SK-N-SH treated with all-trans-retinoic acid at 6 μM for 48 hours (cell line): ENCODE results near the gene CFAP74.

ENCODE experiments used
- ATAC-seq: fragments of 200-7000 bp; cut with Tn5 transposase; 3 replicates; pipeline ENCODE4 v1.9.1; 2020; ENCODE audit warnings: mild to moderate bottlenecking, moderate library complexity
- ARNTL ChIP-seq: fragments of 450-650 bp; formaldehyde crosslinking; IDR thresholded peaks from 2 replicates; pipeline ENCODE4 v1.5.0; 2020; ENCODE audit warnings: low read depth, mild to moderate bottlenecking, moderate library complexity, borderline replicate concordance
- BACH2 ChIP-seq: fragments of 250-450 bp; sonication (Bioruptor Pico); IDR thresholded peaks from 2 replicates; pipeline ENCODE4 v1.9.0; 2021; ENCODE audit warnings: mild to moderate bottlenecking, borderline replicate concordance
- CREB5 ChIP-seq: fragments of 250-450 bp; sonication (Bioruptor Pico); IDR thresholded peaks from 2 replicates; pipeline ENCODE4 v1.5.1; 2020; ENCODE audit warnings: low read depth, mild to moderate bottlenecking, moderate library complexity
- CSDC2 ChIP-seq: fragments of 250-450 bp; sonication (Bioruptor Pico); IDR thresholded peaks from 2 replicates; pipeline ENCODE4 v1.5.0; 2020; ENCODE audit warnings: mild to moderate bottlenecking, moderate library complexity
- CSRNP3 ChIP-seq: fragments of 250-450 bp; sonication (Bioruptor Pico); IDR thresholded peaks from 2 replicates; pipeline ENCODE4 v1.5.1; 2021; ENCODE audit warnings: mild to moderate bottlenecking, moderate library complexity
- GLIS3 ChIP-seq: fragments of 250-450 bp; sonication (Bioruptor Pico); IDR thresholded peaks from 2 replicates; pipeline ENCODE4 v1.5.0; 2020; ENCODE audit warnings: mild to moderate bottlenecking, moderate library complexity
- ISL1 ChIP-seq: fragments of 250-450 bp; sonication (Bioruptor Pico); IDR thresholded peaks from 2 replicates; pipeline ENCODE4 v2.1.2; 2022; ENCODE audit warnings: mild to moderate bottlenecking, moderate library complexity
- OSR1 ChIP-seq: fragments of 250-450 bp; sonication (Bioruptor Pico); IDR thresholded peaks from 2 replicates; pipeline ENCODE4 v1.8.0; 2022; ENCODE audit warnings: moderate library complexity, mild to moderate bottlenecking, inconsistent platforms
- PATZ1 ChIP-seq: fragments of 250-450 bp; sonication (Bioruptor Pico); IDR thresholded peaks from 2 replicates; pipeline ENCODE4 v1.8.0; 2020; ENCODE audit warnings: mild to moderate bottlenecking, moderate library complexity, borderline replicate concordance
- POU6F1 ChIP-seq: fragments of 250-450 bp; sonication (Bioruptor Pico); IDR thresholded peaks from 2 replicates; pipeline ENCODE4 v1.8.0; 2021; ENCODE audit warnings: low read depth, mild to moderate bottlenecking, moderate library complexity, borderline replicate concordance
- PPARA ChIP-seq: fragments of 250-450 bp; sonication (Bioruptor Pico); IDR thresholded peaks from 2 replicates; pipeline ENCODE4 v1.5.0; 2020; ENCODE audit warnings: mild to moderate bottlenecking, borderline replicate concordance
- SNAI2 ChIP-seq: fragments of 250-450 bp; sonication (Bioruptor Pico); IDR thresholded peaks from 2 replicates; pipeline ENCODE4 v1.5.0; 2020; ENCODE audit warnings: mild to moderate bottlenecking, moderate library complexity
- TOX ChIP-seq: fragments of 250-450 bp; sonication (Bioruptor Pico); IDR thresholded peaks from 2 replicates; pipeline ENCODE4 v1.8.0; 2021; ENCODE audit warnings: mild to moderate bottlenecking, moderate library complexity, borderline replicate concordance
- TSHZ2 ChIP-seq: fragments of 250-450 bp; sonication (Bioruptor Pico); IDR thresholded peaks from 2 replicates; pipeline ENCODE4 v1.5.0; 2020; ENCODE audit warnings: mild to moderate bottlenecking, moderate library complexity
- ZC3H10 ChIP-seq: fragments of 250-450 bp; sonication (Bioruptor Pico); IDR thresholded peaks from 2 replicates; pipeline ENCODE4 v1.5.1; 2021; ENCODE audit warnings: mild to moderate bottlenecking, moderate library complexity
- ZFP3 ChIP-seq: fragments of 250-450 bp; sonication (Bioruptor Pico); IDR thresholded peaks from 2 replicates; pipeline ENCODE4 v1.5.0; 2020; ENCODE audit warnings: mild to moderate bottlenecking, moderate library complexity
- ZFP30 ChIP-seq: fragments of 450-650 bp; formaldehyde crosslinking; IDR thresholded peaks from 2 replicates; pipeline ENCODE4 v1.5.0; 2022; ENCODE audit warnings: mild to moderate bottlenecking, moderate library complexity
- ZNF565 ChIP-seq: fragments of 450-650 bp; formaldehyde crosslinking; conservative IDR thresholded peaks from 2 replicates; pipeline ENCODE4 v1.5.0; 2020; ENCODE audit warnings: low read depth, mild to moderate bottlenecking, moderate library complexity
- ZNF70 ChIP-seq: fragments of 450-650 bp; formaldehyde crosslinking; IDR thresholded peaks from 2 replicates; pipeline ENCODE4 v1.5.0; 2020; ENCODE audit warnings: mild to moderate bottlenecking, moderate library complexity

Gene CFAP74

GRCh38 chr1:1917995-1918900, 85.3 kb downstream of the CFAP74 start:
- no peak for TF ChIP-seq BACH2 (CRISPR knock-in tag)
- no peak for ATAC-seq

- ATAC-seq = no peak
- no peak for TF ChIP-seq ZNF70 (CRISPR knock-in tag)
- TF ChIP-seq PPARA (CRISPR knock-in tag) = no peak
- TF ChIP-seq ZC3H10 = no peak
- TF ChIP-seq OSR1 (CRISPR knock-in tag) = no peak
- no peak for TF ChIP-seq ZFP3 (CRISPR knock-in tag)
- no peak for TF ChIP-seq CSRNP3 (CRISPR knock-in tag)
- TF ChIP-seq ZFP30 = no peak
- TF ChIP-seq ISL1 (CRISPR knock-in tag) = no peak
- no peak for TF ChIP-seq PATZ1 (CRISPR knock-in tag)
- no peak for TF ChIP-seq TSHZ2 (CRISPR knock-in tag)
- TF ChIP-seq CSDC2 (CRISPR knock-in tag) = no peak
- TF ChIP-seq ZNF565 (CRISPR knock-in tag) = no peak
Observed at GRCh38 chr1:1917304-1917976, 86.1 kb downstream of the CFAP74 start.

GRCh38 chr1:1916851-1917251, 86.7 kb downstream of the CFAP74 start:
- no peak for ATAC-seq
- TF ChIP-seq OSR1 (CRISPR knock-in tag) = no peak
- TF ChIP-seq TOX = no peak
- TF ChIP-seq ARNTL = no peak
- no peak for TF ChIP-seq CSRNP3 (CRISPR knock-in tag)
- no peak for TF ChIP-seq POU6F1 (CRISPR knock-in tag)
- no peak for TF ChIP-seq PATZ1 (CRISPR knock-in tag)
- TF ChIP-seq TSHZ2 (CRISPR knock-in tag) = no peak
- no peak for TF ChIP-seq ZNF70 (CRISPR knock-in tag)
- no peak for TF ChIP-seq ISL1 (CRISPR knock-in tag)
- no peak for TF ChIP-seq GLIS3
- no peak for TF ChIP-seq SNAI2 (CRISPR knock-in tag)
- TF ChIP-seq BACH2 (CRISPR knock-in tag) = no peak
- TF ChIP-seq CSDC2 (CRISPR knock-in tag) = no peak
- TF ChIP-seq ZC3H10 = no peak
- TF ChIP-seq CREB5 (CRISPR knock-in tag) = no peak
